ENCODE results near the gene MARCO.

MARCO gene, protein sequence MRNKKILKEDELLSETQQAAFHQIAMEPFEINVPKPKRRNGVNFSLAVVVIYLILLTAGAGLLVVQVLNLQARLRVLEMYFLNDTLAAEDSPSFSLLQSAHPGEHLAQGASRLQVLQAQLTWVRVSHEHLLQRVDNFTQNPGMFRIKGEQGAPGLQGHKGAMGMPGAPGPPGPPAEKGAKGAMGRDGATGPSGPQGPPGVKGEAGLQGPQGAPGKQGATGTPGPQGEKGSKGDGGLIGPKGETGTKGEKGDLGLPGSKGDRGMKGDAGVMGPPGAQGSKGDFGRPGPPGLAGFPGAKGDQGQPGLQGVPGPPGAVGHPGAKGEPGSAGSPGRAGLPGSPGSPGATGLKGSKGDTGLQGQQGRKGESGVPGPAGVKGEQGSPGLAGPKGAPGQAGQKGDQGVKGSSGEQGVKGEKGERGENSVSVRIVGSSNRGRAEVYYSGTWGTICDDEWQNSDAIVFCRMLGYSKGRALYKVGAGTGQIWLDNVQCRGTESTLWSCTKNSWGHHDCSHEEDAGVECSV

DNA sequence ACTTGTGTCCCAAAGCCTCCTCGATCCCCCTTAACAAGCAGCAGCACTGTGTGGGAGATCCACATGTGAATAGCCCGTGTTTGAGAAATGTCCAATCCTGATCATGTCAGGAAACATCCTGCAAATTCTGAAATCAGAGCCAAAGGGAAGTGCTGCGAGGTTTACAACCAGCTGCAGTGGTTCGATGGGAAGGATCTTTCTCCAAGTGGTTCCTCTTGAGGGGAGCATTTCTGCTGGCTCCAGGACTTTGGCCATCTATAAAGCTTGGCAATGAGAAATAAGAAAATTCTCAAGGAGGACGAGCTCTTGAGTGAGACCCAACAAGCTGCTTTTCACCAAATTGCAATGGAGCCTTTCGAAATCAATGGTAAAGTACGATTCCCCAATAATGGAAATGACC, at the start of gene MARCO:
TSS of gene MARCO (plus strand) at position 164 of the 400 bp plus-strand sequence. CDS start at position 271, 107 bp downstream.
- no peak for DNase-seq

DNA sequence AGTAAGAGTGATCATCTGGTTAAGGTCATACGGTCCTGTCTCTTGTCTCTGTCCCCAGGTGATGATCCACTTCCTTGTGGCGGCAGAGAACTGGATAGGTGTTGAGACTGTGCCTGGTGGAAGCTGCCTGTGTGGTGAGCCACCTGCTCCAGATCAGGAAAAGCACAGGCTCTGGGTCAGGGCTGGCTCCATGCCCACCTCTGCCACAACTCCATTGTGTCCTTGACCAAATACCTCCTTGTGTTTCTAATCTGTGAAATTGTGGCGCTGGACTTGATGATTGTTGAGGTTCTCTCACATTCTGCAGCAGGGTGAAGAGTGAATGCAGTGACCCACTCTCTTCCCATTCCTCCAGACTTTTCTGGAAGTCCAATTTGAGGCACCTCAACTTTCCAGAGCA, 48.9 kb upstream of the MARCO start:
- no peak for DNase-seq

DNA sequence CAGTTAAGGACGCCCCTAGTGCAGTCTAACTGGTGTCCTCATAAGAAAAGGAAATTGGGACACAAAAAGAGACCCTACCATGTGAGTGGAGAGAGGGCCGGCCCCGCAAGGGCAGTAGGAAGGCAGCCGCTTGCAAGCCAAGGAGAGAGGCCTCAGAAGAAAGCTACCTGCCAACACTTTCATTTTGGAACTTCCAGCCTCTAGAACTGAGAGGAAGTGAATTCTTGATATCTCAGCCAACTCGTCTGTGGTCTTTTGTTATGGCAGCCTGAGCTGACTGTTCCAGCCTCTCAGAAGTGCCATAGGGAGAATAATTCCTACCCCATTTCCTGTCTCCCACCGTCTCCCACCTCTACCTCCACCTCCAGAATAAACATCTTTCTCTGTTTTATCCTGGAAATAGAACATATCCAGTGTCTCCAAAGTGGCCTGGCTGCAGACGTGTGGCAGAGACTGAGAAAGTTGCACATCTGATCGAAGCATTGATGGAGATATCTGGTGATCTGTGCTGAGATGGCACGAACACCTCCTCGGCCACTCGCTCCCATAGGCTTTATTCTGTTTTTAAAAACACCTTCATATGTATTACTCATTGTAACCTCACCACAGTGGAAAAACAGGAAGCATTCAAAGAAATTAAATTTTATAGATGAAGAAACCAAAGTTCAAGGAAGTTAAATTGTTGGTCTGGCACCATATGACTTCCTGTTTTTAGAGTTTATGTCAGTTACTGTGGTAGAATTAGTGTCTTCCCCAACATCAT, 39.5 kb upstream of the MARCO start:
- no peak for DNase-seq

DNA sequence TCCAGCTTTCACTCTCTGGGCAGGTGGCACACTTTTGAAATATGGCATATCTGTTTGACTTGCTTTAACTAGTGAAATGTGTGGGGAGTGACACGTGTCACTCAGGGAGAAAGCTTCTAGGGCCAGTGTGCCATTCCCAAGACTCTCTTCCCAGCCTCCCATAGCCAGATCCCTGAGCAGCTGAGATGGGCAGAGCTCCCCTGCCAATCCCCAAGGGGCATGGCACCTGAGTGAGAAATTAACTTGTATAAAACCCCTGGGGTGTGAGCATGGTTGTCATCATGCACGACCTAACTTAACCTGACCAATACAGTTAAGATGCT, 39.0 kb upstream of the MARCO start:
- no peak for DNase-seq

DNA sequence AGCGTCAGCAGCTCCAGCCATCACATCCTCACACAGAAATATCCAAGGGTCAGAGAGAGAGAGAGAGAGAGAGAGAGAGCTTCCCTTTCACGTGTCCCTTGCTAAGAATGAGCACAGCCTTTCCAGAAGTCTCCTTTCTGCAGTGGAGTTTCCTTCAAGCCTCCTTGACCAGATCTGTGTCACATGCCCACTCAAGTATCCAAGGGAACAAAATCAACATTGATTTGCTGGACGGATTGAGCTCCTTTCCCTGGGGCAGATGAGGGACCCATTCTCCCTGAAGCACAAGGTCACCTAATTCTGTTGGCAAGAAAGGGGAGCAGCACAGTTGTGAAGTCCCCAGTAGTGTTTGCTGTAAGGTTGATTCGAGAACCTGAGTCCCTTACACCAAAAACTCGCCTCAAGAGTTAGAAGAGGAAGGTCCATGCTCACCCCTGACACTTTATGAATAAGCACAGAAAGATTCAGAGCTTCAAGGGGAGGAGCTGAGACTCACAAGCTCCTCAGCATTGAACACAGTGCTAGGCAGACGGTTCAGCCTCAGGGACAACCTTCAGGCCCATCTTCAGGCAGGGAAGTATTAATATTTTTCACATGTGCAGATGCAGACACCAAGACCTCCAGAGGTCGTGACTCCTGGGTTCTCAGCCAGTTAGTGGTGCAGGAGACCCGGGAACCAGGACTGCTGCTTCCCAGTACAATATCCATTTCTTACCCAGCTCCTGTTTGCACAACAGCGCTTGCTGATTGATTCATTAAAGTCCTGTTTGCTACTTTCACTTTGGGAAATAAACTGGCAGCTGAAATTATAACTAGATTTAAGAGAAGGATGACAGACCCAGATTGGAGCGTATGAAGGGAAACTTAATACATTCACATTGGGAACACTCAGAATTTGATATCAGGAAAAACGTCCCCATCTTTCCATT, 38.2 kb upstream of the MARCO start:
- no peak for DNase-seq

DNA sequence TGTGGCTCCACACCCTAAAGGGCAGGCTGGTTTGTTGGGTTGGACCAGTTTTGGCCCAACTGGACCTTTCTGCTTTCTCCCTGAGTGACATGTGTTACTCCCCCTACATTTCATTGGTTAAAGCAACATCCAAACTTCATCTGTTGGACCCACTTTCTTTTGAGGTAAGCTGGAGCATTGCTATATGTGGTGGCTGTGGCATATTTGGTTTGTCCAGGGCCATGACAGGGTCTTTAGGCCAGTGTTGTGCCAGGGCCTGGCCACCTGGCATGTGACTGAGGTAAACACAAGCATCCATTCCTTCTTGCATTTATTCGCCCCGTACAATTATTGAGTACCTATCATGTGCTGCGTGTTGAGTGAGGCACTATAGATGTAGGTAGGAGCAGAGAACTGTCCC, 36.8 kb upstream of the MARCO start:
- DNase-seq = no peak

DNA sequence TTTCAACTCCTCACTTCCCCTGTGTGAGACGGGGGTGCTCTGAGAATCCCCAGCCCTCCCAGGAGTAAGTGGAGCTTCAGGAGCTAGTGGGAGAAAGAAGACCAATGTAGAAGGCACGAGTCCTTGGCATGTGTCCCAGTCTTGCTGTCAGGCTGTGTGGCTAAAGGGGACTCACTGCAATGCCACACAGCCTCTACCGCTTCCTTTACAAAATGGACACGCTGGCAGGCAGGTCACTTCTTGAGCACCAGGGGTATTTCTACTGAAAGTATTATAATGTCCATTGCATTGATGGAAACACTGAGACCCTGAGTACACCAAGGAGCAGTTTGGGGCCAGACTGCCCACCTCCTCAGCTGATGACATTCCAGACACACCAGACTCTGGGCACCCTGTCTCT, 35.8 kb upstream of the MARCO start:
- DNase-seq = no peak

DNA sequence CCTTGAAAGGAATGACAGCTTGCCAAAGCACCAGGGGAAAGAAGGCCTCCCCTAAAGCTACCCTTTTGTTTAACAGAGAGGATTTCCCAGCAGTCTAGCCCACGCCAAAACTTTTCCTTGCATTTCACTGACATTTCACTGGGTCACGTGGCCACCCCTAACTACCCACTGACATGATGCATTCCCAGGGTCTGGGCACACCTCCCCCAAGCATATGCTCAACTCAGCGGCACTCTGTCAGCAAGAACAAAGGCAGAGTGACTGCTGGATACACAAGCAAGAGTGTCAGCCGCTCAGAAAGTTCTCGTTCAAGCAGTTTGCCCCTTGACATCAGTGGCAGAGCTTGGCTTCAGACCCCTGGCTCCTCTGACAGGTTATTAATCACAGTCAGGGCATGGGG, 34.2 kb upstream of the MARCO start:
- no peak for DNase-seq

DNA sequence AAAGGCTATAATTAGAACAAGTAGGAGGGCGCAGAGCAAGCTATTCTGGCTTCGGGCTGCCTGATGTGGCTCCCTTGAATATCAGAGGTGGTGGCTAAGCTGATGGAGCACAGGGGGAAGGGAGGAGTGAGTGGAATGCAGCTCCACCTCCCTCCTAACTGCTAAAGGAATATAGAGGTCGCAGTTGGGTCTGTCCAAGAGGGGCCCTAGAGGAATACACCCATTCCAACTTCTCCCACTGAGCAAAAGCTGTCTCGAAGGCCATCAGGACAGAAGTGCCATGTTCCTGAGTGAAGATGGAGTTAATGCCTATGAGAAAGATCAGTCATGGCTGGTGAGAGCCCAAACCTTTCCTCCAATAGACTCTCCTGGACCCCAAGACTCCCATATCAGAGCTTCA, 32.8 kb upstream of the MARCO start:
- no peak for DNase-seq

DNA sequence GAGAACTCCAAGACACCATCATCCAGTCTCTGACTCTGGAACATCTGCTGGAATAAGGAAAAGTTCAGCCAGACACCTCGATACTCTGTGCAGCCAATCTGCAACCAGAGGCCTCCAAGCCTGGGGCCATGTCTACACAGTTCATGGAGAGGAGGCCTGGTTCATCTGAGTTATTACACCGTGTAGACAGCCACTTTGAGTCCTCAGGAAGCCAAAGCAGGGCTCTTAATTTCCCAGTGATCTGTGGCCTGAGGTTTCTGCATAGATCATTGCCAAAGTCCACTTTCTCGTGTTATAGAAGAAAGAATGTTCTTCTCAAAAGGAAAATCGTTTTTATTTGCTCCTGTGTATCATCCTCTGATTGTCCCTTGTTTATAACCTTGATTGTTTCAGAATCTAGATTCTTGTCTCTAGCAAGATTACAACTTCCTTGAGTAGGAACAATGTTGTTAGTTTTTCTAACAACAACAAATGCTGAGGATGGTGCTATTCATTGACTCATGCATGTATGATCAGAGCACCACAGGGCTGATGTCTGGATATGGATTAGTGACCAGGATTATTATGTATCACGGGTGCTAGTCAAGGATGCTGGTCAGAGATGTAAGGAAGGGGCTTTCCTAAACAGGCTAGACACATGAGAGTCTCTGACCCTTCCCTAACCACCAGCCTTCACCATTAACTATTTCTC, 30.7 kb upstream of the MARCO start:
- DNase-seq = no peak

DNA sequence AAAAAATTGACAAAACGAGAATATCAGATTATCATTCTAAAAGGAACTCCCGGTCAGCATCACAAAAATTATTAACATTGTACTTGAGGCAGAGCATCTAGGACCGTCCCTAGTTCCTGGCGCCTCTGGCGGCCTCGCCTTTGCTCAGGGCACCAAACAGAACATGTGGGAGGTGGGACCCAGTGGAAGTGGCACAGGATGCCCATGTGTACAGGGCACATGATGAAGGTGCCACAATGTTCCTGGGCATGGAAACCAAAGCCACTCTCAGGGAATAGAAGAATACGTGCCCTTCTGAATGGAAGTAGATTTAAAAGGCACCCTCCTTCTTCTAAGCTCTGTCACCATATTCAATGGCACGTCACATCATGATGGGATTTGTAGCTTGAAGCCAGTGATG, 30.1 kb upstream of the MARCO start:
- DNase-seq = no peak

DNA sequence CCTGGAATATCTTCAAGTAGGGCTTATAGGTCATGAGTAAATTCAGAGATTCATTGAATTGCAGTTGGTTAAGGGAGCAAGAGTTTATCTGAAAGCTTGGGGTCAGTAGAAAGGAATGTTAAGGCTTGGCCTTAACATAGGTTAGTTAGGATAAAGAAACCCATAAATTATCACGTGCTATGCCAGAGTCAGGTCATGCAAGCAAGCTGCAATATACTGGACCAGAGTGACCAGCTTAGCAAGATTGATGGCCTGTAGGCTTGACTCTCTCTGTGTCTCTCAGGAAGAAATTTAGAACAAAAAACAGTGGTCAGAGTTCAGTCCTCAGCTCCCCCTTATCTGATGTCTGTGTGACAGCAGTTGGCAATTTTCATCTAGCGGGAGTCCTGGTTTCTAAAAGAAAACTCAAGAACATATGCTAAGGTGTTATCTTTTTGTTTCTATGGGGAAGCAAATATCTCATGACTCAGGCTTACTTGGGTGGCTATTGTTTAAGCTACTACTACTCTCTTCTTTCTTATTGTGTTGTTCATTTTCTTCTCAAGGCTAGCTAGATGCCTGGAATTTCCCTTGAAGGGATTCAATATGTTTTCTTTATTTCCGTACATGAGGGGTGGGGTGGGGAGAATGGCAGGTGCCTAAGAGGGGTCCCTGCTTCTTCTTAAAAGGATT, 28.7 kb upstream of the MARCO start:
- DNase-seq = no peak

DNA sequence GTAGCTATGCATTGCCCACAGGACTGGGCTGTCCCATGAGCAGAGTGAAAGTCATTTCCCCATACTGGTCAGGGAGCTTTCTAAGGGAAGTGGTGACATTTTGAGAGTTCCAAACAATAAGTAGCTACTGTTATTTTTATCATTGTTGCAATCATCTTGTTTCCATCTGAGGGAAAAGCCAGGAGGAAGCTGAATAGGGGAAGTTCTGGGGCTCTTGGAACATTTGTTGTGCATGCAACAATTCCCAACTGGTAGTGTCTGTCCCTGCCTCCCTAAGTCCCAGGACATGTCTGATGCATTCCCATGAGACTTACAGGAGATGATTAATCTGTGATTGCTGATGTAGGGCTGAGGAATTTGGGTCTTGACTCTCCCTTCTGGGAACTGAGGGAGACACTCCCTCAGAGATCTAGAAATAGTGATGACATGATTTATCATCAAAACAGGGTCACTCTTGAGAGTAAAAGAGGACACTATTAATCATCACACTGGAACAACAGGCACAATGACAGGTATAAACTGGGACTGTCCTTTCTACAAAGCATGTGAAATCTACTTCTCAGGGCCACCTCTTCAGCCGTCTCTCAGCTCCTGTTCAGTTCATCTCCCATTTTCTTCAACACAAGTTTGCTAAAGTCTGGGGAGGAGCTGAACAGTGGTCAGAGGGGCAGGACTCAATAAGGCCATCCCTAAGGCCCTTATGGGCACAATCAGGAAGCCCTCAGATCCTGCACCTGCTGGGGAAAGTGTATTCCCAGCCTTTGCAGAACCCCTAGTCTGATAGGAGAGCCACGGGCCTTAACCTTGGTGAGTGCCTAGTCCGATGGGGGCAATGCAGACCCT, 28.0 kb upstream of the MARCO start:
- DNase-seq = no peak

DNA sequence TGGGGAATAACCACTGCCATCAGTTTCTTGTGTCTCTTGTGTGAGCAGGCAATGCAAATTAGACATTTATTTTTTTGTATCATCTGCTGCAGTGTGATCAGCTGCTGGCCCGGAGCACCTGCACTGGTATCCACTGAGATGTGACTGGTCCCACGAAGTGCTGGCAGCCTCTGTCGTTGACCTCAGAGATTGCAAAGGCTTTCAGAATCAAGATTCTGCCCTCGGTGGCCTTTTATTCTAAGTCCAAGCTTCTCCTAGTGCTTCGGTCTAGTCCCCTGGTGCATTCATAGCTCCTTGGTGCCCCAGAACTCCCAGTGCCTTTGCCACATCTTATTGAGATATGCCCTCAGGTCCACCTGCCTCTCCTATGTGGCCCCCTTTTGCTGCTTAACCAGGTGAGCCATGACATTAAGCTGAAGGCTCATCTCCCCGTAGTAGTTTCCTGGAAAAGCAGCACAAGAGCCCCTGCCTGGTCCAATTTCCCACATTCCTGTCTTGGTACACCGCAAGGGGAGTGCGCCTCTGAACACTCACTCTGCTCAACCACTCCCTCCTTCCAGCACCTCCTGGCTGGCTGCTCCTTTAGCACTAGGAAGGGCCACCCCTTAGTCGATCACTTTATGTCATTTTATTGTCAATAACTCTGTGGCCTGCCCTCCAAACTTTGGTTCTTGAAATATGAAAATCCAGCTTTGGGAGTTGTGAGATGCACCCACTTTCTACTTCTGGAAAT, 27.1 kb upstream of the MARCO start:
- DNase-seq = no peak

DNA sequence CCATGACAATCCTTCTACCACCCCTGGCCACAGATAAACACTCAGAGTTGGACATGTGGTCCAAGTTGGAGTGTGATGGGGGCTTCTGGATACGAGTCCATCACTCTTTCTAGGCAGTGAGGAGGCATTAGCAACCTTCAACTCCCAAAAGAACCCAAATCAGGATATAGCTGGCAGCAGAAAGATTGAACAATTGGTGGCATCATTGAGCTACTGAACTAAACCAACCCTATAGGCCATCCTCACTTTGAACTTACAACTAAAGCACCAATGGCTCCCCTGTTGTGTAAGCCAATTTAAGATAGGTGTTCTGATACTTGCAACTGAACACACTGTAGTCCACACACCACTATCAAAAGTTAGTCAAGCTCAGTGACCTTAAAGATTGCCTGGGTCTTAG, 24.0 kb upstream of the MARCO start:
- DNase-seq = no peak

DNA sequence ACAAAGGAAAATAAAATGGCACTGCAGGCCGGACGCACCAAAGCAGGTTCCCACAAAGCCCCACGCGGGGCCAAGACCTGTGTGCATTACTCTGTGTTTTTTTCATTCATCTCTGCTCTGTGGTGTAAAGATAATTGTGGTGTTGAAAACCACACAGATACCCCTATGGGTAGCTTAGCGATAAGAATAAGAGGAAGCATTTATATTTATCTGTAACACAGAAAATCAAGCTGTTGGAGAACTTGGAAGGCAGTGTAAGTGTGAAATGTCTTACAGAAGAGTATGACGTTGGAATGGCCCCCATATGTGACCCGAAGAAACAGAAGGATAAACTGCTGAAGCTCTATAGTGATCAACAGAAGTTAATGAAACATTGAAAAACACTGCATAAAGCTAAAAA, 20.3 kb upstream of the MARCO start:
- no peak for DNase-seq

DNA sequence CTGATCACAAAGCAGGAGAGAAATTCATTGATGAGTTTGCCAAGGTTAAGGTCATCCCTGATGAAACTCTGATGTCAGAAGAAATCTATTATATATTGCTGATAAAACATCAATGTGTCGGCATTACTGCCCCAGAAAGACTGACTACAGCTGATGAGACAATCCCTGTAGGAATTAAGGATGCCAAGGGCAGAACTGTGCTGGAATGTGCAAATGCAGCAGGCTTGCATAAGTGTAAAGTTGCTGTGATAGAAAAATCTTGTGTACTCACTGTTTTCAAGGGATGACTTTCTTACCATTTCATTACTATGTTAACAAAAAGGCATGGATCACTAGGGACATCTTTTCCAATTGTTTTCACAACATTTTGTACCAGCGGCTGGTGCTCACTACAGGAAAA, 19.7 kb upstream of the MARCO start:
- DNase-seq = no peak

DNA sequence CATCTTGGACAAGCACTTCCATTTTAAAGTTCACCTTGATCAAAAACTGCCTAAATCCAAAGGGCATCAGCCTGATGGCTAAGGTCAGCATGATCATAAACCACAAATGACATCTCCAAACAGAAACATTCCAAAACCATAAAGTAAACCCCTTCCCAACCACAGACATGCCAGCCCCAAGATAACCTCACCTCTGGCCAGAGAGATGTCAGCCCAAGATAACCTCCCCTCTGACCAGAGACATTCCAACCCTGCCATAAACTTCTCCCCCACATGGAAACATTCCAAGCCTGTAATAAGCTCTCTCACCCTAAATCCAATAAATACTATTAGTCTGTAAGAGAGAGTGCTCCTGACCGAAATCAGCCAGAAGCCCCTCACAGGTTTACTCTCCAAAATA, 18.6 kb upstream of the MARCO start:
- DNase-seq = no peak

DNA sequence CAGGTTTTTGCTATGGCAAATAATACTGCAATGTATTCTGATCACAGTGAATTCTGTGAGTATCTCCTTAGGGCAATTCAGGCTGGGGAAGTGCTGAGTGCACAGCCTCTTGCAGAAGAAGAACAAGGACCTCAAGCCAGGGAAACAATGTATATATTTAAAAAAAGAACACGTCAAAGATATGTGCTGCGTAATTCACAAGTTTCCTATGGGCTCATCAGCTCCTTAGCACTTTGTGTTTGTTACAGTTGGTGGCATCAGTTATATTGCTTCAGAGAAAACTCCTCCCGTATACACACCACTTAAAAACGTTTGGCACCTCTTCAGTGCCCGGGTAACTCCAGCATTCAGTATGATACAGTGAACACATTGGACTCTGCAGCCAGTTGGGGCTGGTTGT, 16.5 kb upstream of the MARCO start:
- no peak for DNase-seq

DNA sequence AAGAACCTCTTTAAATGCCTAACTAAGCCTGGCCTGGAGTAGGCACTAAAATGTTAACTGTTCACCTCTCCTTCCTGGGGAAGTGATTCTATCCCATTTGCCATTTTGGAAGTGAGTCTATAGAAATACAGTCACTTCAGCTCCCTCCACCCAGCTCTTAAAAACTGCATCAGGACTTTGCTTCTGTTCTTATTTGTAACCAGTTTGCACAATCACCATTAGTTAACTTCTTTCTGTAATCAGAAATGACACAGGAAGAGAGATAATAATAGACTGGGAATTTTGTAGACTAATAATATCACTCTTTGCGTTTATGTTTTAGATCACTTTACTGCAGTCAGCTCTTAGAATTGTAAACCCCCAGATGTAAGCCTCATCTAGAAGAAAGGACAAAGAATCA, 16.0 kb upstream of the MARCO start:
- no peak for DNase-seq
